Measurements from ENCODE around the gene ACMSD.

Gene ACMSD

DNA sequence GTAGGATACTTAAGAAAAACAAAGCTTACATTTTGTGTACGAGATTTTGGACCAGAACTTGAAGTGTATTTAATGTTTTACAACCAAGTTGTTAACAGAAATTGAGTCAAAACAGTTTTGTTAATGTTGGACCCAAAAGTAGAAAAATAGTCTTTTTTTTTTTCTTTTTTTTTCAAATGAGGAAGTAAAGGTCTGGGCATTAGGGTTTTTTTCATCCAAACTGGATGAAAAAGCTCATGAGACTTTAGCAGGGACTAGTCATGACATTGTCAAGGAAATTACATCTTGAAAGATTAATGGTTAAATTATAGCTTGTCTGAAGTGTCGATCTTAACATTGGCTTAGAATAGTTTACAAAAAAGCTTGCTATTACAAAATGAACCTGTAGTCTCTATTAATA is 112.5 kb downstream of the ACMSD start:
- no peak for DNase-seq (ENCODE audit: low read depth)

Measured in HS-5 (cell line).